ENCODE results near the gene GPR161.

Gene GPR161

GRCh38 chr1:168089979-168090337 lies 46.8 kb downstream of the GPR161 start:
- H3K4me3 ChIP-seq (ENCODE audit: low read depth, low read length): no peak overlapping the region
- ChIA-PET CTCF (interaction anchor here (7.3 to 18.3 kb wide), 2 partner anchors 6 to 57 kb away, joined by 34 to 237 read pairs; no protein-coding TSS in a partner anchor), POLR2A (no interaction called here)
- TF ChIP-seq CTCF (IDR thresholded peaks at IDR 0.05; ENCODE audit: insufficient read depth, low read length, missing control alignments): no peak
- no peak for DNase-seq (ENCODE audit: low read depth, low spot score)

GRCh38 chr1:168089326-168089978 lies 47.3 kb downstream of the GPR161 start:
- CTCF ChIA-PET: interaction anchor here (1.5 to 18.3 kb wide), 3 partner anchors 5 to 57 kb away, joined by 3 to 237 read pairs (median 34); no protein-coding TSS in a partner anchor
- POLR2A ChIA-PET: no interaction called here
- DNase-seq (ENCODE audit: low read depth, low spot score): no peak
- TF ChIP-seq CTCF (IDR thresholded peaks at IDR 0.05; ENCODE audit: insufficient read depth, low read length, missing control alignments): no peak
- H3K4me3 ChIP-seq (ENCODE audit: low read depth, low read length): no peak overlapping the region

- no peak overlapping the region for H3K4me3 ChIP-seq (ENCODE audit: low read depth, low read length)
- ChIA-PET POLR2A (no interaction called here), CTCF (interaction anchor here (0.8 to 9.0 kb wide), 4 partner anchors 10 to 240 kb away, joined by 3 to 237 read pairs (median 18); no protein-coding TSS in a partner anchor)
- DNase-seq (ENCODE audit: low read depth, low spot score): no peak
- TF ChIP-seq CTCF (IDR thresholded peaks at IDR 0.05; ENCODE audit: insufficient read depth, low read length, missing control alignments): no peak
These were observed 48.0 kb downstream of the GPR161 start for GRCh38 chr1:168088511-168089325.

DNA sequence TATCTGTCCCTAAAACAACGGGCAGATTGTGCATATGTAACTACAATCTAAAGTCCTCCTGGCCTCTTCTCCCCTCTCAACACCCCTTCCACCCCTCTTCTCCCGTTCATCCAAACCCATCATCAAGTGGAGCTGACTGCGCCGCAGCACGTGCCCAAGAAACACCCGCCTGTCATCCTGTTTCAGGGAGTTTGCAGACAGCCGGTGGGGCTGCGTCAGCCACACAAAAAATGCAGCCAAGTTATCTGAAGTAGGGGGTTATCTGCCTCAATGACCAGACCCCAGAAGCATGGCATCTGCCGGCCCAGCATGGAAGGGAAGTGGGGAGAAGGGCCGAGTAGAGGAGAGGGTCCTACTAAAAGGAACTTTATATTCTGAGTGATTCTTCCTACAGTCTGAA lies 49.0 kb downstream of the GPR161 start:
- POLR2A ChIA-PET: no interaction called here
- no peak for DNase-seq (ENCODE audit: low read depth, low spot score)
- CTCF ChIA-PET: interaction anchor here (0.8 to 9.0 kb wide), 5 partner anchors 11 to 241 kb away, joined by 3 to 237 read pairs (median 3); no protein-coding TSS in a partner anchor
- no peak for TF ChIP-seq CTCF (IDR thresholded peaks at IDR 0.05; ENCODE audit: insufficient read depth, low read length, missing control alignments)
- H3K4me3 ChIP-seq (ENCODE audit: low read depth, low read length): no peak overlapping the region

DNA sequence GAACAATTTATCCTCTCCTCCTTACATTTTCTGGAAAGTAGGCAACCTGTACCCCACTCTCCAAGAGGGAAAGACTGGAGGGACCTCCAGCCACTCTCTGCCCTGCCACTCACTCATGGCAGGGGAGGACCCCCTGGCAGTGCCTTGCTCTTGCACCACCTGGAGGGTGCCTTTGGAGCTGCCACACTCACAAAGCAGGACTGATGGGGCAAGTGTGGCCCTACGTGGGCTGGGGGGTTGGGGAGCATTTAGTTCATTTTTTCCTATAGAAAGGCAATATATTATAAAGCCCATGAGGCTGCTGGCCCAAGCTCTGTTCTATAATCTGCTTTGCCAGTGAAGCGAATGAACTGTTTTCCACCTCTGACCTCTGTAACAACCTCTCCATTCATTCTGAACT lies 50.3 kb downstream of the GPR161 start:
- ChIA-PET POLR2A (no interaction called here), CTCF (interaction anchor here (0.8 to 9.0 kb wide), 8 partner anchors 10 to 236 kb away, joined by 3 to 237 read pairs (median 8); no protein-coding TSS in a partner anchor)
- TF ChIP-seq CTCF (IDR thresholded peaks at IDR 0.05; ENCODE audit: insufficient read depth, low read length, missing control alignments): no peak
- no peak overlapping the region for H3K4me3 ChIP-seq (ENCODE audit: low read depth, low read length)
- DNase-seq (ENCODE audit: low read depth, low spot score): no peak

DNA sequence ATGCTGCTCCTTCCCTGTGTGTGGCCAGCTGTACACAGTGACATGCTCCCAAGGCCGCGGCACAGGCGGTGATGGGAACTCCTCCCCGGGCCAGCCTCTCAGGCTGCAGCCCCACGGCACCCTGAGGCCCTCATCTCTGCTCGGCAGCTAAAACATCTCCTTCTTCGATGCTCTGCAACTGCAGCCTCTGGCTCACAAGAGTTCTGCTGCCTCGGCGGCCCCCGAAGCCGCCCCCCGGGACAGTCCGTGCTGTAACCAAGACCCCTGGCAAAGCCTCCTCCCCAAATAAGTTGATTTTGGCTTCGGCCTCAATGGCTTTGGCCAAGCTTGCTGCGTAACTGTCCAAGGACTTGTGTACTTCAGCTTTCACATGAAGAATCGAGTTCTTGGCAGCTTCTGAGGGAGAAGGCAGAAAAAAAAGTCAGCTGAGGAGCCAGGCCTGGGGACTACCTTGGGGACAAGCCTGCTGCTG lies 51.3 kb downstream of the GPR161 start:
- no peak overlapping the region for H3K4me3 ChIP-seq (ENCODE audit: low read depth, low read length)
- no peak for DNase-seq (ENCODE audit: low read depth, low spot score)
- CTCF ChIA-PET: interaction anchor here (0.6 to 9.0 kb wide), 16 partner anchors 9 to 372 kb away, joined by 3 to 237 read pairs (median 5); partner anchors contain the start of gene DCAF6
- POLR2A ChIA-PET: no interaction called here
- TF ChIP-seq CTCF (IDR thresholded peaks at IDR 0.05; ENCODE audit: insufficient read depth, low read length, missing control alignments): no peak
